Measurements from ENCODE around the gene SLC5A1. TPM values are rescaled to one million over a fixed set of nuclear protein-coding genes. Genes with fewer than 3 reads are reported as not detected.

SLC5A1 gene
- total RNA-seq, 1 experiment from 2014 or later = 0.03 TPM

DNA sequence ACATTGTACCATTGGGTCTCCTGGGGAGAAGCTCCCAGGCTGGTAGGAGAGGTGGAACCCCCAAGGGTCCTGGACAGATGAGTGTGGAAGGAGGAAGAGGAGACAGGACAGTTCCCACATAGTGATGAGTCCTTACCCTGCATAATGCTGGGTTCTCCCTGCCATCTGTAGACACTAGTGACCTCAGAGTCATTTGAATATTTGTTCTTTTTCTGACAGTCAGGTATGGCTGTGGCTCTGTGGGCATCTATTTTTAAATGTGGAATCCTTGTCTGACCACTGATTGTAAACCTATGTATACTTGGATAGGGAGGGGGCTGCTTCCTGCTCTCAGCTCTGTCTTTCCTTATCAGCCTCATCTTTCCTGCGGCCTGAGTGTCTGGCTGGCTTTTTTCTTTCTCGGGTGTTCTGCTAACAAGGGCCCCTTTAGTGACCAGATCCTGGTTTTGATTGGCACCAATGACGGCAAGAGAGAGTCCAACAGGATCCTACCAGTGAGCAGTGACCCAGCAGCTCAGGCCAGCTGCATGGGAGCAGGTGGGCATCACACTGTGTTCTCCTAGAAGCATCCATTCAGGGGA lies 2.6 kb upstream of the SLC5A1 start:
- Histone ChIP-seq H3K36me3 (ENCODE audit: control insufficient read depth, insufficient read depth, low read length) (no peaks in the 10 kb centered on the region), H3K27me3 (ENCODE audit: control insufficient read depth, insufficient read depth, low read length) (no peaks in the 10 kb centered on the region; the same call in 1 of the 2 replicates), H3K4me1 (ENCODE audit: control insufficient read depth, insufficient read depth, low read length) (no peaks in the 10 kb centered on the region), H3K4me3 (ENCODE audit: low read depth in 2 of 2, low read length in 2 of 2) (no peak overlapping the region), H3K27ac (ENCODE audit: low read length) (no peak overlapping the region), H3K9me3 (ENCODE audit: control insufficient read depth, insufficient read depth, low read depth, low read length) (no peaks in the 10 kb centered on the region)
- DNase-seq (ENCODE audit: low read depth, low spot score) = no peak
- ATAC-seq = no peak
- in situ Hi-C loops (cut with HindIII; ENCODE audit: low pct_unique_long_range_greater_than_20kb, low sequenced_read_pairs) = no loop called here
- BruUV-seq (replicated peaks) = no TSS peak
- intact Hi-C loops (cut with micrococcal nuclease; ENCODE audit: unreplicated experiment) = no loop called here
- POLR2A ChIA-PET = interaction anchor here (0.6 kb wide), 1 partner anchor 43 kb away, joined by 15 read pairs; no protein-coding TSS in a partner anchor
- CTCF ChIA-PET = interaction anchor here (0.6 kb wide), 1 partner anchor 438 kb away, joined by 10 read pairs; no protein-coding TSS in a partner anchor
- TF ChIP-seq TCF7L2 (IDR thresholded peaks at IDR 0.05; ENCODE audit: low read depth, low read length) (no peak), POLR2AphosphoS5 (IDR thresholded peaks at IDR 0.05; ENCODE audit: low read depth, low read length) (no peak), SIN3A (IDR thresholded peaks at IDR 0.05; ENCODE audit: borderline replicate concordance, insufficient read depth, low read depth, low read length) (no peak), CTCF (IDR thresholded peaks at IDR 0.05) (no peak)
- TF ChIP-seq, protein P1, sequence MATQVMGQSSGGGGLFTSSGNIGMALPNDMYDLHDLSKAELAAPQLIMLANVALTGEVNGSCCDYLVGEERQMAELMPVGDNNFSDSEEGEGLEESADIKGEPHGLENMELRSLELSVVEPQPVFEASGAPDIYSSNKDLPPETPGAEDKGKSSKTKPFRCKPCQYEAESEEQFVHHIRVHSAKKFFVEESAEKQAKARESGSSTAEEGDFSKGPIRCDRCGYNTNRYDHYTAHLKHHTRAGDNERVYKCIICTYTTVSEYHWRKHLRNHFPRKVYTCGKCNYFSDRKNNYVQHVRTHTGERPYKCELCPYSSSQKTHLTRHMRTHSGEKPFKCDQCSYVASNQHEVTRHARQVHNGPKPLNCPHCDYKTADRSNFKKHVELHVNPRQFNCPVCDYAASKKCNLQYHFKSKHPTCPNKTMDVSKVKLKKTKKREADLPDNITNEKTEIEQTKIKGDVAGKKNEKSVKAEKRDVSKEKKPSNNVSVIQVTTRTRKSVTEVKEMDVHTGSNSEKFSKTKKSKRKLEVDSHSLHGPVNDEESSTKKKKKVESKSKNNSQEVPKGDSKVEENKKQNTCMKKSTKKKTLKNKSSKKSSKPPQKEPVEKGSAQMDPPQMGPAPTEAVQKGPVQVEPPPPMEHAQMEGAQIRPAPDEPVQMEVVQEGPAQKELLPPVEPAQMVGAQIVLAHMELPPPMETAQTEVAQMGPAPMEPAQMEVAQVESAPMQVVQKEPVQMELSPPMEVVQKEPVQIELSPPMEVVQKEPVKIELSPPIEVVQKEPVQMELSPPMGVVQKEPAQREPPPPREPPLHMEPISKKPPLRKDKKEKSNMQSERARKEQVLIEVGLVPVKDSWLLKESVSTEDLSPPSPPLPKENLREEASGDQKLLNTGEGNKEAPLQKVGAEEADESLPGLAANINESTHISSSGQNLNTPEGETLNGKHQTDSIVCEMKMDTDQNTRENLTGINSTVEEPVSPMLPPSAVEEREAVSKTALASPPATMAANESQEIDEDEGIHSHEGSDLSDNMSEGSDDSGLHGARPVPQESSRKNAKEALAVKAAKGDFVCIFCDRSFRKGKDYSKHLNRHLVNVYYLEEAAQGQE (IDR thresholded peaks at IDR 0.05; ENCODE audit: insufficient read depth in 1 of 2, low read depth in 2 of 2, low read length in 1 of 2) = no peak

DNA sequence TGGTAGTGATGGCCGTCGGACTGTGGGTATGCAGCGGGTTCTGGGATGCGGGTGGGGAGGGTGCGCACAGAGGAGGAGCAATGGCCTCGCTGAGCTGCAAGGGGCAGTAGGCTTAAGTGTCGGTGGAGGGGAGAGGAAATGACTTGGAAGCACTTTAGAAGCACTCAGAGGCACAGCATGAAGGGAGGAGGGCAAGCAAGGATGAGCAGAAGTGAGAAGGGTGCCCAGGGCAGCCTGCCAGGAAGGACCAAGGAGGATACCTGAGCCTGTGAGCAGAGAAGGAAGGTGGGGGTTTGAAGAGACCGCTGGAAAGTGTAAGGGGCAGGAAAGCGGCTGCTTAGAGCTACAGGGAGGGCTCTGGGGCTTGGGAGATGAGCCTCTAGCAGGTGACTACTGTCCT lies 330 bp downstream of the SLC5A1 start:
- CTCF ChIA-PET = no interaction called here
- POLR2A ChIA-PET = no interaction called here
- Histone ChIP-seq H3K36me3 (ENCODE audit: control insufficient read depth, insufficient read depth, low read length) (no peaks in the 10 kb centered on the region), H3K9me3 (ENCODE audit: control insufficient read depth, insufficient read depth, low read depth, low read length) (no peaks in the 10 kb centered on the region), H3K27ac (ENCODE audit: low read length) (no peak overlapping the region), H3K4me1 (ENCODE audit: control insufficient read depth, insufficient read depth, low read length) (no peaks in the 10 kb centered on the region), H3K27me3 (ENCODE audit: control insufficient read depth, insufficient read depth, low read length) (no peaks in the 10 kb centered on the region; the same call in 1 of the 2 replicates), H3K4me3 (ENCODE audit: low read depth in 2 of 2, low read length in 2 of 2) (no peak overlapping the region)
- ATAC-seq (no peak), DNase-seq (ENCODE audit: low read depth, low spot score) (no peak)
- intact Hi-C loops (cut with micrococcal nuclease; ENCODE audit: unreplicated experiment) = no loop called here
- in situ Hi-C loops (cut with HindIII; ENCODE audit: low pct_unique_long_range_greater_than_20kb, low sequenced_read_pairs) = no loop called here
- BruUV-seq (replicated peaks) = no TSS peak
- no peak for TF ChIP-seq TCF7L2 (IDR thresholded peaks at IDR 0.05; ENCODE audit: low read depth, low read length)
- TF ChIP-seq, protein P1 (IDR thresholded peaks at IDR 0.05; ENCODE audit: insufficient read depth in 1 of 2, low read depth in 2 of 2, low read length in 1 of 2) = no peak
- no peak for TF ChIP-seq CTCF (IDR thresholded peaks at IDR 0.05)
- TF ChIP-seq POLR2AphosphoS5 (IDR thresholded peaks at IDR 0.05; ENCODE audit: low read depth, low read length) = no peak
- TF ChIP-seq SIN3A (IDR thresholded peaks at IDR 0.05; ENCODE audit: borderline replicate concordance, insufficient read depth, low read depth, low read length) = no peak
